ENCODE results near the gene ZFP42. TPM values are rescaled to one million over a fixed set of nuclear protein-coding genes. Genes with fewer than 3 reads are reported as not detected.

The ZFP42 gene
- total RNA-seq, 1 experiment from 2014 or later, result 0.05 TPM

GRCh38 chr4:187961961-187962360 lies 33.6 kb upstream of the ZFP42 start:
- no peaks in the 10 kb centered on the region for H3K36me3 ChIP-seq (ENCODE audit: control insufficient read depth, insufficient read depth, low read length)
- POLR2A ChIA-PET, result no interaction called here
- intact Hi-C loops (cut with micrococcal nuclease; ENCODE audit: unreplicated experiment) (no loop called here), in situ Hi-C loops (cut with HindIII; ENCODE audit: low pct_unique_long_range_greater_than_20kb, low sequenced_read_pairs) (no loop called here)
- no peaks in the 10 kb centered on the region for H3K9me3 ChIP-seq (ENCODE audit: control insufficient read depth, insufficient read depth, low read depth, low read length)
- H3K4me1 ChIP-seq (ENCODE audit: control insufficient read depth, insufficient read depth, low read length), result no peaks in the 10 kb centered on the region
- TF ChIP-seq TCF7L2 (IDR thresholded peaks at IDR 0.05; ENCODE audit: low read depth, low read length), result no peak
- DNase-seq (ENCODE audit: low read depth, low spot score), result no peak
- no peak for ATAC-seq
- BruUV-seq (replicated peaks), result no TSS peak
- H3K27me3 ChIP-seq (ENCODE audit: control insufficient read depth, insufficient read depth, low read length), result no peaks in the 10 kb centered on the region
- H3K27ac ChIP-seq (ENCODE audit: low read length), result no peak overlapping the region
- CTCF ChIA-PET, result no interaction called here
- no peak overlapping the region for H3K4me3 ChIP-seq (ENCODE audit: low read depth in 2 of 2, low read length in 2 of 2)

- Histone ChIP-seq H3K27me3 (ENCODE audit: control insufficient read depth, insufficient read depth, low read length) (no peaks in the 10 kb centered on the region), H3K4me3 (ENCODE audit: low read depth in 2 of 2, low read length in 2 of 2) (no peak overlapping the region), H3K9me3 (ENCODE audit: control insufficient read depth, insufficient read depth, low read depth, low read length) (no peaks in the 10 kb centered on the region), H3K27ac (ENCODE audit: low read length) (no peak overlapping the region), H3K4me1 (ENCODE audit: control insufficient read depth, insufficient read depth, low read length) (no peaks in the 10 kb centered on the region), H3K36me3 (ENCODE audit: control insufficient read depth, insufficient read depth, low read length) (no peaks in the 10 kb centered on the region)
- in situ Hi-C loops (cut with HindIII; ENCODE audit: low pct_unique_long_range_greater_than_20kb, low sequenced_read_pairs), result no loop called here
- CTCF ChIA-PET, result no interaction called here
- no TSS peak for BruUV-seq (replicated peaks)
- intact Hi-C loops (cut with micrococcal nuclease; ENCODE audit: unreplicated experiment), result no loop called here
- POLR2A ChIA-PET, result no interaction called here
- TF ChIP-seq TCF7L2 (IDR thresholded peaks at IDR 0.05; ENCODE audit: low read depth, low read length) (no peak), POLR2AphosphoS5 (IDR thresholded peaks at IDR 0.05; ENCODE audit: low read depth, low read length) (no peak), REST (IDR thresholded peaks at IDR 0.05; ENCODE audit: insufficient read depth in 1 of 2, low read depth in 2 of 2, low read length in 1 of 2) (no peak), SIN3A (IDR thresholded peaks at IDR 0.05; ENCODE audit: borderline replicate concordance, insufficient read depth, low read depth, low read length) (no peak), CTCF (IDR thresholded peaks at IDR 0.05) (no peak)
- no peak for DNase-seq (ENCODE audit: low read depth, low spot score)
- no peak for ATAC-seq
Measured at GRCh38 chr4:187962926-187963325, 32.6 kb upstream of the ZFP42 start.

DNA sequence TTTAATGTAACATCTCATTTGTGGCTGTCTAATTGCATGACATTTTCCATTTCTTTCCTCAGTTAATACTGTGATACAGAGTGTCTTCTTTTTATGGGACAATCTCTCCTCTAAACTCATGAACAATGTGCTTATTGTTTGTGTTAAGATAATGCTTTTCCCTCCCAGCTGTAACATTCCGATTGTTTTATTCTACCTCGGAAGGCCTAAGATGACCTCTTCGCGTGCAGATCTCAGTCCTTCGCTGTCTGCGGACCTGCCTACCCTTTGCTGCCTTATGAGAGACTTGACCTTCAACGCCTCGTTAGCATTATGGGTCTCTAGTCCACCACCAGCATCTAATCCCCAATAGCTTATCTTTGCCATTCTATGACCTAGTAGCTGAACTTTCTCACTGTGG lies 29.8 kb upstream of the ZFP42 start:
- Histone ChIP-seq H3K36me3 (ENCODE audit: control insufficient read depth, insufficient read depth, low read length) (no peaks in the 10 kb centered on the region), H3K4me1 (ENCODE audit: control insufficient read depth, insufficient read depth, low read length) (no peaks in the 10 kb centered on the region), H3K9me3 (ENCODE audit: control insufficient read depth, insufficient read depth, low read depth, low read length) (no peaks in the 10 kb centered on the region), H3K4me3 (ENCODE audit: low read depth in 2 of 2, low read length in 2 of 2) (no peak overlapping the region), H3K27ac (ENCODE audit: low read length) (no peak overlapping the region), H3K27me3 (ENCODE audit: control insufficient read depth, insufficient read depth, low read length) (no peaks in the 10 kb centered on the region)
- no peak for TF ChIP-seq SIN3A (IDR thresholded peaks at IDR 0.05; ENCODE audit: borderline replicate concordance, insufficient read depth, low read depth, low read length)
- intact Hi-C loops (cut with micrococcal nuclease; ENCODE audit: unreplicated experiment) (no loop called here), in situ Hi-C loops (cut with HindIII; ENCODE audit: low pct_unique_long_range_greater_than_20kb, low sequenced_read_pairs) (no loop called here)
- ChIA-PET CTCF (no interaction called here), POLR2A (no interaction called here)
- no peak for ATAC-seq
- no TSS peak for BruUV-seq (replicated peaks)
- no peak for DNase-seq (ENCODE audit: low read depth, low spot score)

All from Panc1 (cell line).